Left kidney (tissue), 2 donors: Measurements from ENCODE around the gene FAM3D. TPM values are rescaled to one million over a fixed set of nuclear protein-coding genes. Genes with fewer than 3 reads are reported as not detected.
"Not testable (repeated sequence)": the region's sequence is repeated elsewhere in the genome, so short reads cannot be mapped to it uniquely, and the experiment has no call there.

Source experiments
- DNase-seq: peaks from one replicate; pipeline ENCODE4 v3.0.0-alpha.2; 2013
- polyA plus RNA-seq: library from polyadenylated mRNA; unstranded; fragments of 120-200 nt; gene quantifications from one replicate; pipeline ENCODE4 v1.2.1, GENCODE V29; 2013; ENCODE audit not compliant: insufficient read length

FAM3D gene
- polyA plus RNA-seq, 1 donor: 0.91 TPM

- DNase-seq: no peak
Observed at GRCh38 chr3:58683466-58683865, 16.9 kb upstream of the FAM3D start.

GRCh38 chr3:58683001-58683458 is 16.5 kb upstream of the FAM3D start:
- DNase-seq: no peak

GRCh38 chr3:58681863-58682262 is 15.3 kb upstream of the FAM3D start:
- no peak for DNase-seq

DNA sequence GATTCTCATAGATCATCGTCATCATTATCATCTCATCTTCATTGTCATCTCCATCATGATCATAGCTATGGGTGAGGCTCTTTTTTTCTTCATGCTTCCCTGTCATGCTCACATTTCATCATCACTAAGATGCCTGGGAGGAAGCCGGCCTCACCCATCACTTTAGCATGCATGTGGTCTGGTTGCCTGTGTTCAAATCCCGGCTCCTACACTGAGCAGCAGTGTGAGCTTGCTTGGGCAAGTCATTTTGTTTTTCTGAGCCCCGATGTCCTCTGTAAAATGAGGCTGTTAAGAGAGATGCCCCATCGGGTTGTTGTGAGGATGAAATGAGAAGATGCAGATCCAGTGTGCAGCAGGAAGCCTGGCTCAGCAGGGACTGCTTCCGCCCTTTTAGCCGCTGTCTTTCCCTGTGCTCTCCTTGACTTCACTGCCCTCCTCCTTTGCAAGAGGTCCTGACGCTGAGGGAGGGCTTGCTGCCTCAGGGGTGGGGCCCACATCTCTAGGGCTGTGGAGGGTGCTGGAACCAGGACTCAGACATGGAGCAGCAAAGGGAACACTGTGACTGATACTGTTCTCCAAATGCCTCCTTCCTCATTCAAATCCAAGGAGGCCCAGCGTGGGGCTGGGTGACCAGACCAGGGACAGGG is 14.4 kb upstream of the FAM3D start:
- DNase-seq: no peak

- no peak for DNase-seq
Observed at GRCh38 chr3:58679974-58680666, 13.5 kb upstream of the FAM3D start.

GRCh38 chr3:58679446-58679845 is 12.9 kb upstream of the FAM3D start:
- no peak for DNase-seq

GRCh38 chr3:58678177-58678970 is 11.8 kb upstream of the FAM3D start:
- not testable (repeated sequence) for DNase-seq

GRCh38 chr3:58672880-58673279 is 6.3 kb upstream of the FAM3D start:
- no peak for DNase-seq

DNA sequence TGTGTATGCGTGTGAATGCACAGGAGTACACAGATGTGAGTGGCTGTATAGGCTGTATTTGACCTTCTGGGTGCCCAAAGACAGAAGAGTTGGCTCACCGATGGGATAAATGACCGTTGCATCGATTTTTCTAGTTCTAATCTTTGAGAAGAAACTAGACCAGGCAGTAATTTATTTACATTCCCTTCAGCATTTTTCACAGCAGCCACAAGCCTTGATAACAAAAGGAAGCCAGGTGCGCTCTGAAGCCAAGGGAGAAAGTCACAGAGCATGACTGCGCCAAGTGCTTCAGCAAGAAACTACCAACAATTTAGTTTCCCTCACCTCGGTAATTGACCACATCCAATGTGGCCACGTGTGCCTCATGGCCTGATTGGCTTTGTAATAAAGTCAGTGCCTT is 5.9 kb upstream of the FAM3D start:
- no peak for DNase-seq

- DNase-seq: no peak
Observed at GRCh38 chr3:58670506-58671135, 4.0 kb upstream of the FAM3D start.

- DNase-seq: no peak
Observed at GRCh38 chr3:58668247-58668646, 1.7 kb upstream of the FAM3D start.

GRCh38 chr3:58667704-58668103 is 1.1 kb upstream of the FAM3D start:
- DNase-seq: no peak

DNA sequence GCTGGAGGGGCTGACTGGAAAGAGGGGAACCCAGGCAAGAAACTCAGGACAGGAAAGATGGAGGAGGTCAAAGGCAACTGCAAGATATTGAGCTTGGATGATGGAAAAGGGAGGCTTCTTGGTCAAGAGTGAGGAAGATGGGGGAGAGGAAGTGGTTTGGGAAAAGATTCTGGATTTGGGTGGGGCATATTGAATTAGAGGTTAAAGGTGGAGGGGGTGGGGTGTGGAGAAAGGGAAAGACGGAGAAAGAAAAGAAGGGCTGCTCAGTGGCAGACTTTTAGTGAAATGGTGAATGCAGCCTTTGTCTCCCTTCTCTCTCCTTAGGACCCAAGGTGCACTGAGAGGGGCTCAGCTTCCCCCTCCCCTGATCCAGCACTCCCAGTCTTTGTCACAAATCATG is 655 bp upstream of the FAM3D start:
- no peak for DNase-seq

- no peak for DNase-seq
Observed at GRCh38 chr3:58665405-58665804, 1.2 kb downstream of the FAM3D start.

- no peak for DNase-seq
Observed at GRCh38 chr3:58664611-58665010, 2.0 kb downstream of the FAM3D start.

DNA sequence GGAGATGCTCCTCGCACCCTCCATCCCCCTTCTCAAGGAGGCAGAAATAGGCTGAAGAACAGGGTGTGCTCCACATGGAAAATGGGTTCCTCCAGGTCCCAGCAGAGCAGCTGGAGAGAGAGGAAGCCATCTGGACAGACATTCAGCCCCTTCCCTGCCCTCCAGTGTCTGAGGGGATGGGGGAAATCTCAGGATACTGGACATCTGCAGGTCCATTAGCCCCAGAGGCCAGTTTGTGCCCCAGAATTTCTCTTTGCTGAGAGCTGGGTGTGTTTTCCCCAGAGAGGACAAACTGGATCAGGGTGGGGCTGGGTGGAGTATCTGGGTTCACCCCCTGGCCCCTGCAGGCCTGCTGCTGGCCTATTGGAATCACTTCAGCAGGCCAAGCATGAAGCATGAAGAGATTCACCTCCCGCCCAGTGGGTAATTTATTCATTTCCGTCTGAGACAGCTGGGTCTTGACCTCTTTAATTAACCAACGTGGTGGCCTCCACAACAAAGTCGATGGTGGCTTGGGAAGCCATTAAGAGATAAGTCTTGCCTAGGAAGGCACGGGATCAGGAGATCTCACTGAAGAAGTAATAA is 4.6 kb downstream of the FAM3D start:
- DNase-seq: no peak

- DNase-seq: no peak
Observed at GRCh38 chr3:58660998-58661397, 5.6 kb downstream of the FAM3D start.

- DNase-seq: no peak
Observed at GRCh38 chr3:58659051-58659675, 7.4 kb downstream of the FAM3D start.

DNA sequence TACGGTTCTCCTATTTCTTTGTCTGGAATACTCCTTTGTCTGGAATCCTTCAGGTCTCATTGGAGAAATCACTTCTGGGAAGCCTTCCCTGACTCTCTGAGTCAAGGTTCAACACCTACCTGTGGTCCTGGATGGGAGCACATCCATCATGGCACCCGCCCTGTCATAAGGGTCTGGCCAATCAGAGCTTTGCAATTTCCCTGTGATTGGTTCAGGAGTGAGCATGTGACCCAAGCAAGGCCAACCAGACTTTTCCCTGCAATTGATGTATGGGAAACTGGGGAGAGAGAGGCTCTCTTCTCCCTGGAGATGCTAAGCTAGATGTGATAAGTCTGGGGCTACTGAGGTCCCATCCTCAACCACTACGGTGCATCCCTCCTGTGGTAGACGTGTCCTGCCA is 8.1 kb downstream of the FAM3D start:
- no peak for DNase-seq

GRCh38 chr3:58657571-58658141 is 8.9 kb downstream of the FAM3D start:
- no peak for DNase-seq

GRCh38 chr3:58657036-58657520 is 9.5 kb downstream of the FAM3D start:
- DNase-seq: no peak
